Measurements from ENCODE around the gene TCF15.

- no peak for TF ChIP-seq CTCF (IDR thresholded peaks at IDR 0.05; ENCODE audit: borderline replicate concordance, extremely low read depth, low read length, poor library complexity, severe bottlenecking)
- no peak for TF ChIP-seq EZH2 (IDR thresholded peaks at IDR 0.05; ENCODE audit: borderline replicate concordance, low read depth, low read length, severe bottlenecking)
Observed at GRCh38 chr20:598133-598850, 11.8 kb downstream of the TCF15 start.

Data from DND-41 (cell line).